IMR-90 (cell line): ENCODE measurements around the gene MRPL12. TPM values are rescaled to one million over a fixed set of nuclear protein-coding genes. Genes with fewer than 3 reads are reported as not detected.

Experiments used
- ATAC-seq: fragments of 200-7000 bp; cut with Tn5 transposase; 2 replicates; pipeline ENCODE4 v1.9.1; 2020; ENCODE audit warnings: low read depth, mild to moderate bottlenecking, moderate library complexity
- BruUV-seq: library from RNA; stranded (reverse); fragments of 400-500 nt; replicated peaks from 2 replicates; lab custom pipeline; 2021; lab: Mats Ljungman, UMichigan
- CTCF ChIA-PET: fragments of 300-600 bp; formaldehyde crosslinking; extraction: SDS; loops from one replicate; lab custom pipeline; 2021; ENCODE audit warnings: antibody characterized with exemption; lab: Yijun Ruan, JAX
- POLR2A ChIA-PET: fragments of 300-600 bp; sonication (Branson Sonifier 250); formaldehyde crosslinking; loops from one replicate; lab custom pipeline; 2022; ENCODE audit warnings: antibody characterized with exemption; ENCODE audit not compliant: unreplicated experiment; lab: Charles Lee
- DNase-seq: peaks from one replicate; pipeline ENCODE4 v3.0.0; 2013
- H2AFZ ChIP-seq: replicated peaks from 2 replicates; pipeline ENCODE3; 2013; ENCODE audit warnings: low read length, mild to moderate bottlenecking; ENCODE audit not compliant: poor library complexity
- H2AK5ac ChIP-seq: 2 replicates; pipeline ENCODE4 v1.6.1; 2013; ENCODE audit warnings: low read depth, low read length, inconsistent platforms
- H2AK9ac ChIP-seq: replicated peaks from 2 replicates; pipeline ENCODE3; 2013; ENCODE audit warnings: mild to moderate bottlenecking, low read depth, low read length, moderate library complexity; ENCODE audit not compliant: poor library complexity
- H2BK120ac ChIP-seq: 2 replicates; pipeline ENCODE4 v1.6.1; 2013; ENCODE audit warnings: low read depth, low read length, inconsistent platforms
- H2BK15ac ChIP-seq: 3 replicates; pipeline ENCODE4 v1.6.1; 2013; ENCODE audit warnings: low read depth, low read length, inconsistent platforms
- H2BK20ac ChIP-seq: 2 replicates; pipeline ENCODE4 v1.6.1; 2013; ENCODE audit warnings: low read depth, mild to moderate bottlenecking, inconsistent platforms, low read length, moderate library complexity
- H2BK5ac ChIP-seq: 2 replicates; pipeline ENCODE4 v1.6.1; 2013; ENCODE audit warnings: mild to moderate bottlenecking, low read depth, low read length, inconsistent platforms; ENCODE audit not compliant: poor library complexity, severe bottlenecking
- H3K14ac ChIP-seq: replicated peaks from 2 replicates; pipeline ENCODE4 v1.6.1; 2013; ENCODE audit warnings: low read depth, low read length, inconsistent platforms
- H3K18ac ChIP-seq: 2 replicates; pipeline ENCODE4 v1.6.1; 2013; ENCODE audit warnings: low read depth, low read length, control low read depth
- H3K23ac ChIP-seq: 2 replicates; pipeline ENCODE4 v1.6.1; 2013; ENCODE audit warnings: low read depth, low read length, inconsistent platforms
- H3K27ac ChIP-seq: 2 replicates; pipeline ENCODE4 v1.5.1; 2013; ENCODE audit warnings: mild to moderate bottlenecking, control low read depth, low read length; ENCODE audit not compliant: insufficient read depth
- H3K27me3 ChIP-seq: 2 replicates; pipeline ENCODE4 v1.6.1; 2013; ENCODE audit warnings: low read length; ENCODE audit not compliant: control insufficient read depth, insufficient read depth
- H3K36me3 ChIP-seq: 2 replicates; pipeline ENCODE4 v1.6.1; 2013; ENCODE audit warnings: low read length, mixed read lengths; ENCODE audit not compliant: control insufficient read depth, insufficient read depth
- H3K4ac ChIP-seq: 2 replicates; pipeline ENCODE4 v1.6.1; 2013; ENCODE audit warnings: low read depth, low read length, inconsistent platforms
- H3K4me1 ChIP-seq: 2 replicates; pipeline ENCODE4 v1.6.1; 2013; ENCODE audit warnings: low read length, mixed read lengths; ENCODE audit not compliant: control insufficient read depth, insufficient read depth
- H3K4me2 ChIP-seq: 2 replicates; pipeline ENCODE4 v1.6.1; 2013; ENCODE audit warnings: low read depth, mild to moderate bottlenecking, control low read depth, low read length, moderate library complexity
- H3K4me3 ChIP-seq: 2 replicates; pipeline ENCODE4 v1.5.1; 2013; ENCODE audit warnings: low read depth, mild to moderate bottlenecking, control low read depth, low read length, moderate library complexity; ENCODE audit not compliant: insufficient read depth
- H3K56ac ChIP-seq: 2 replicates; pipeline ENCODE4 v1.6.1; 2013; ENCODE audit warnings: low read length, inconsistent platforms; ENCODE audit not compliant: insufficient read depth; ENCODE audit errors: extremely low read depth
- H3K79me1 ChIP-seq, 2 experiments: 2 replicates each; pipeline ENCODE4 v1.6.1; 2013; ENCODE audit warnings: low read length in 2 of 2, inconsistent platforms in 1 of 2, low read depth in 1 of 2
- H3K9ac ChIP-seq: 2 replicates; pipeline ENCODE4 v1.6.1; 2013; ENCODE audit warnings: low read depth, low read length, control low read depth
- H3K9me1 ChIP-seq: 2 replicates; pipeline ENCODE4 v1.6.1; 2013; ENCODE audit warnings: low read length, inconsistent platforms; ENCODE audit not compliant: insufficient read depth
- H3K9me3 ChIP-seq: 2 replicates; pipeline ENCODE4 v1.6.1; 2013; ENCODE audit warnings: low read length; ENCODE audit not compliant: control insufficient read depth, insufficient read depth
- H4K20me1 ChIP-seq: 2 replicates; pipeline ENCODE4 v1.6.1; 2013; ENCODE audit warnings: low read length, inconsistent platforms; ENCODE audit not compliant: insufficient read depth
- H4K5ac ChIP-seq: 2 replicates; pipeline ENCODE4 v1.6.1; 2013; ENCODE audit warnings: mild to moderate bottlenecking, low read depth, low read length, control low read depth
- H4K8ac ChIP-seq, 2 experiments: 2 replicates each; pipeline ENCODE4 v1.6.1; 2013; ENCODE audit warnings: low read depth in 2 of 2, low read length in 2 of 2, control low read depth in 1 of 2, inconsistent platforms in 1 of 2
- H4K91ac ChIP-seq: 2 replicates; pipeline ENCODE4 v1.6.1; 2013; ENCODE audit warnings: low read depth, low read length, inconsistent platforms; ENCODE audit not compliant: insufficient read depth
- FOS ChIP-seq: fragments of 150-350 bp; IDR thresholded peaks from 2 replicates; pipeline ENCODE4 v1.6.1; 2016; ENCODE audit warnings: low read depth, low read length
- MAFK ChIP-seq: IDR thresholded peaks from 2 replicates; pipeline ENCODE4 v1.6.1; 2012; ENCODE audit warnings: low read depth, low read length, improper control_type of control experiment
- MAZ ChIP-seq: IDR thresholded peaks from 2 replicates; pipeline ENCODE4 v1.6.1; 2012; ENCODE audit warnings: low read depth, mild to moderate bottlenecking, low read length, improper control_type of control experiment, moderate library complexity, borderline replicate concordance
- MXI1 ChIP-seq: IDR thresholded peaks from 2 replicates; pipeline ENCODE4 v1.6.1; 2012; ENCODE audit warnings: low read depth, mild to moderate bottlenecking, low read length, moderate library complexity, borderline replicate concordance
- POLR2A ChIP-seq: IDR thresholded peaks from 2 replicates; pipeline ENCODE4 v1.6.1; 2012; ENCODE audit warnings: mild to moderate bottlenecking, low read depth, low read length
- RCOR1 ChIP-seq: IDR thresholded peaks from 2 replicates; pipeline ENCODE4 v1.6.1; 2012; ENCODE audit warnings: mild to moderate bottlenecking, low read length, improper control_type of control experiment; ENCODE audit not compliant: insufficient replicate concordance
- RFX5 ChIP-seq: IDR thresholded peaks from 2 replicates; pipeline ENCODE4 v1.8.0; 2012; ENCODE audit warnings: low read depth, mild to moderate bottlenecking, low read length, moderate library complexity
- WGBS, 2 experiments: methylation state at CpG; one replicate each; pipeline versions ENCODE4 v1.1.5 to v1.1.7; 2013; ENCODE audit warnings: missing lambda C conversion rate in 2 of 2; ENCODE audit not compliant: insufficient read length in 1 of 2; ENCODE audit errors: extremely low coverage in 2 of 2; 5-methylcytosine and 5-hydroxymethylcytosine counted together
- dilution Hi-C: fragments of 300-500 bp; cut with HindIII; formaldehyde crosslinking; loops from one replicate; pipeline ENCODE4 v1.14.3; 2018; ENCODE audit warnings: low sequenced_read_pairs; ENCODE audit not compliant: unreplicated experiment
- in situ Hi-C: fragments of 300-500 bp; cut with MboI; formaldehyde crosslinking; loops from 3 replicates; pipeline ENCODE4 v1.14.3; 2019; ENCODE audit warnings: low sequenced_read_pairs, inconsistent platforms, mixed read lengths
- intact Hi-C: fragments of 100-400 bp; cut with micrococcal nuclease; formaldehyde crosslinking; loops from 2 replicates; pipeline ENCODE4 v1.10.0; 2022
- polyA plus RNA-seq, 3 experiments: library from polyadenylated mRNA; depleted of rRNA; stranded (reverse); fragments of >200 nt; gene quantifications; 2 replicates each; pipeline ENCODE4 v1.2.3, GENCODE V29; 2012; ENCODE audit warnings: low replicate concordance in 1 of 3
- total RNA-seq: library from RNA; depleted of rRNA; stranded (reverse); fragments of >200 nt; gene quantifications from 2 replicates; pipeline ENCODE4 v1.2.3, GENCODE V29; 2012

MRPL12 gene
- total and polyA plus RNA-seq, 2 of the 4 experiments (the other 2 are of a cell fraction): 17.2 to 111 TPM

GRCh38 chr17:81723651-81724209, 20.6 kb downstream of the MRPL12 start:
- WGBS, 2 experiments: no CpG with 5 or more reads among the region's 12 CpGs
- CTCF ChIA-PET: no interaction called here
- Histone ChIP-seq H3K9ac (no peak overlapping the region), H2BK15ac (no peak overlapping the region), H3K23ac (no peak overlapping the region), H3K79me1 (no peaks in the 10 kb centered on the region), H3K27ac (no peak overlapping the region), H2BK120ac (no peak overlapping the region), H4K8ac (no peak overlapping the region), H2AK9ac (no peak overlapping the region), H3K14ac (no peak overlapping the region), H3K27me3 (no peaks in the 10 kb centered on the region), H3K4me3 (no peak overlapping the region), H2BK20ac (no peak overlapping the region), H3K4ac (no peak overlapping the region), H4K20me1 (no peaks in the 10 kb centered on the region), H3K36me3 (0 out of 2 replicates have a peak, but pooled peaks cover 2% of the 10 kb centered on the region), H2AK5ac (no peak overlapping the region), H2BK5ac (no peak overlapping the region), H3K9me3 (no peaks in the 10 kb centered on the region), H4K5ac (no peak overlapping the region), H3K4me2 (no peak overlapping the region), H3K9me1 (no peaks in the 10 kb centered on the region), H4K91ac (no peak overlapping the region), H2AFZ (no peak overlapping the region), H3K56ac (no peak overlapping the region), H3K18ac (no peak overlapping the region), H3K4me1 (no peaks in the 10 kb centered on the region)
- TF ChIP-seq RCOR1: no peak
- TF ChIP-seq MAZ: no peak
- TF ChIP-seq MAFK: no peak
- TF ChIP-seq MXI1: no peak
- no peak for TF ChIP-seq POLR2A
- no peak for TF ChIP-seq RFX5
- TF ChIP-seq FOS: no peak
- DNase-seq: no peak
- intact Hi-C loops: no loop called here
- dilution Hi-C loops: no loop called here
- in situ Hi-C loops: no loop called here
- no peak for ATAC-seq
- POLR2A ChIA-PET: no interaction called here
- BruUV-seq: no TSS peak
